Colonic mucosa (tissue), 4 donors: ENCODE measurements around the gene PRTFDC1. TPM values are rescaled to one million over a fixed set of nuclear protein-coding genes. Genes with fewer than 3 reads are reported as not detected.

Experiments
- DNase-seq: peaks from one replicate; pipeline ENCODE4 v3.0.0-alpha.2; 2020
- H3K27ac ChIP-seq: fragments of 200-600 bp; one replicate; pipeline ENCODE4 v1.8.0; 2021
- H3K27me3 ChIP-seq: fragments of 200-600 bp; one replicate; pipeline ENCODE4 v1.8.0; 2021
- H3K36me3 ChIP-seq: fragments of 200-600 bp; one replicate; pipeline ENCODE4 v1.8.0; 2021
- H3K4me1 ChIP-seq: fragments of 200-600 bp; one replicate; pipeline ENCODE4 v1.8.0; 2021; ENCODE audit warnings: mild to moderate bottlenecking
- H3K4me3 ChIP-seq: fragments of 200-600 bp; one replicate; pipeline ENCODE4 v1.8.0; 2021
- H3K9ac ChIP-seq, 2 donors: one replicate each; pipeline ENCODE4 v1.7.0; 2013; ENCODE audit warnings: control low read depth in 2 of 2, low read depth in 2 of 2, low read length in 2 of 2
- H3K9me3 ChIP-seq: fragments of 200-600 bp; one replicate; pipeline ENCODE4 v1.8.0; 2021
- intact Hi-C: fragments of 100-400 bp; cut with DNase I; formaldehyde crosslinking; loops from one replicate; pipeline ENCODE4 v1.14.1; 2022
- total RNA-seq, 2 donors: library from RNA; stranded (reverse); fragmentation: NEBNext Ultra II Directional in 1 of 2; extraction: Animal tissue kit (Norgen Biotek cat#: 25700) in 1 of 2; gene quantifications; one replicate each; pipeline ENCODE4 v1.2.1, GENCODE V29; 2021
- TF ChIP-seq, protein P1 (sequence below): fragments of 200-600 bp; IDR thresholded peaks from one replicate; pipeline ENCODE4 v1.8.0; 2022; ENCODE audit warnings: antibody characterized with exemption, mild to moderate bottlenecking
- donor health status: healthy.
- donor health status: DM: no; HTN: no; CAD: no.
- donor health status: DM: no; HTN: no; CAD: no.

PRTFDC1 gene
- total RNA-seq, 2 donors from 2014 or later: 8.1 to 16.0 TPM

DNA sequence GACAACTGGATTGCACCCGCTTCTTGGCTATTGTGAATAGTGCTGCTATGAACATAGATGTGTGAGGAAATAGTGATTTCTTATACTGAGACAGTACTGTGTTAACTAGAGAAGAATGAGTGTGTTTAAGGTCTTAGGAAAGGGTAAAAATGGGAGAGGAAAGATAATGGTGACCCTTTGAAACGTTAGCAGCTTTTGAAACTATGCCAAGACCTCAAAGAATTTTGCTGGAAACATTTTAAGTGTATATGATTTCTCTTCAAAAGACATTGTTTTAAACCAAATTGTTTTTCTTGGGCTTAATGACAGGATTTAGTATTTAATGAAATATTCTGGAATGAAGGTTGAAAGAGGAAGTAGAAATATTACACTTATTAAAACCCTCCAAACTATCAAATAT, 127.9 kb downstream of the PRTFDC1 start:
- Histone ChIP-seq H3K9ac (no peak overlapping the region), H3K36me3 (no peaks in the 10 kb centered on the region), H3K9me3 (no peaks in the 10 kb centered on the region), H3K27ac (no peak overlapping the region), H3K4me1 (no peaks in the 10 kb centered on the region), H3K27me3 (no peaks in the 10 kb centered on the region), H3K4me3 (no peak overlapping the region)
- DNase-seq: no peak
- TF ChIP-seq, protein P1, sequence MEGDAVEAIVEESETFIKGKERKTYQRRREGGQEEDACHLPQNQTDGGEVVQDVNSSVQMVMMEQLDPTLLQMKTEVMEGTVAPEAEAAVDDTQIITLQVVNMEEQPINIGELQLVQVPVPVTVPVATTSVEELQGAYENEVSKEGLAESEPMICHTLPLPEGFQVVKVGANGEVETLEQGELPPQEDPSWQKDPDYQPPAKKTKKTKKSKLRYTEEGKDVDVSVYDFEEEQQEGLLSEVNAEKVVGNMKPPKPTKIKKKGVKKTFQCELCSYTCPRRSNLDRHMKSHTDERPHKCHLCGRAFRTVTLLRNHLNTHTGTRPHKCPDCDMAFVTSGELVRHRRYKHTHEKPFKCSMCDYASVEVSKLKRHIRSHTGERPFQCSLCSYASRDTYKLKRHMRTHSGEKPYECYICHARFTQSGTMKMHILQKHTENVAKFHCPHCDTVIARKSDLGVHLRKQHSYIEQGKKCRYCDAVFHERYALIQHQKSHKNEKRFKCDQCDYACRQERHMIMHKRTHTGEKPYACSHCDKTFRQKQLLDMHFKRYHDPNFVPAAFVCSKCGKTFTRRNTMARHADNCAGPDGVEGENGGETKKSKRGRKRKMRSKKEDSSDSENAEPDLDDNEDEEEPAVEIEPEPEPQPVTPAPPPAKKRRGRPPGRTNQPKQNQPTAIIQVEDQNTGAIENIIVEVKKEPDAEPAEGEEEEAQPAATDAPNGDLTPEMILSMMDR: no peak
- intact Hi-C loops: no loop called here

DNA sequence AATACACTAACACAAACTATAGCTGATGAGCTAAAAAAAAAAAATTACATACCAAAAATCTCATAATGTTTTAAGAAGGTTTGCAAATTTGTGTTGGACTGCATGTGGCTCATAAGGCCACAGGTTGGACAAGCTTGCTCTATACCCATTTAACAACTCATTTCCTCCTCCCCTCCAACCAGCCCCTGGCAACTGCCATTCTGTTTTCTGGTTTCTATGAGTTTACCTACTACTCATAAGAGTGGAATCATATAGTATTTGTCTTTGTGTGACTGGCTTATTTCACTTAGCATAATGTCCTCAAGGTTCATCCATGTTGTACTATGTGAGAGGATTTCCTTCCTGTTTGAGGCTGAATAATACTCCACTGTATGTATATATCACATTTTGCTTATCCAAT, 128.3 kb downstream of the PRTFDC1 start:
- intact Hi-C loops: no loop called here
- H3K4me3 ChIP-seq: no peak overlapping the region
- H3K27ac ChIP-seq: no peak overlapping the region
- no peak overlapping the region for H3K9ac ChIP-seq
- H3K4me1 ChIP-seq: no peaks in the 10 kb centered on the region
- no peaks in the 10 kb centered on the region for H3K9me3 ChIP-seq
- no peak for DNase-seq
- H3K36me3 ChIP-seq: no peaks in the 10 kb centered on the region
- no peaks in the 10 kb centered on the region for H3K27me3 ChIP-seq
- TF ChIP-seq, protein P1: no peak

DNA sequence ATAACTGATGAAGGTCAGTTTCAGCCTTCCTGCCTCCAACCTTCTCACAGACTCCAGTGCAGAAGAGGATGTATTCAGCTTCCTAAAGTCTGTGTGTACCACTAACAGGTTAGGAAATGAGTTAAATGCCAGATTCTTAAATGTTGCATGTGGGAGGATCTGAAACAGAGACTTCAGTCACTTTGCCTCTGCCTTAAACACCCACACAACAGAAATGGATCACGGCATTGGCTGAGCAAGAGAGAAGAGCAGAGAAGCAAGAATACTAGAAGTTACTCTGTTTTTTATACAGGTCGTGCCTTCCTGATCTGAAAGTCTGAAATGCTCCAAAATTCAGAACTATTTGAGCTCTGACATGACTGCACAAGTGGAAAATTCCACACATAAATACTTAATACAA, 129.8 kb downstream of the PRTFDC1 start:
- Histone ChIP-seq H3K9me3 (no peaks in the 10 kb centered on the region), H3K36me3 (no peaks in the 10 kb centered on the region), H3K9ac (no peak overlapping the region), H3K4me3 (no peak overlapping the region), H3K27me3 (no peaks in the 10 kb centered on the region), H3K27ac (no peak overlapping the region), H3K4me1 (no peaks in the 10 kb centered on the region)
- no peak for DNase-seq
- intact Hi-C loops: no loop called here
- TF ChIP-seq, protein P1: no peak

DNA sequence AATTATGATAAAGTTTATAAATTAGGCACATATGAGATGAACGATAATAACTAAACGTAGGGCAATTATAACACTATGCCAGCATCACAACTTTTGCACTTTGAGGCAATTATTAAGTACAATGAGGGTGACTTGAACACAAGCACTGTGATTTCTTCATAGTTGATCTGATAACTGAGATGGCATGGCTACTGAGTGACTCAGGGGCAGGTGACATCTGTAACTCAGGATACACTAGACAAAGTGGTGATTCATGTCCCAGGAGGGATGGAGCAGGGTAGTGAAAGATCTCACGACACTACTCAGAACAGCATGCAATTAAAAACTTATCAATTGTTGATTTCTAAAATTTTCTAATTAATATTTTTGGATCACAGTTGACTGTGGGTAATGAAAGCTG, 130.4 kb downstream of the PRTFDC1 start:
- Histone ChIP-seq H3K4me3 (no peak overlapping the region), H3K4me1 (no peaks in the 10 kb centered on the region), H3K36me3 (no peaks in the 10 kb centered on the region), H3K27ac (no peak overlapping the region), H3K9me3 (no peaks in the 10 kb centered on the region), H3K27me3 (no peaks in the 10 kb centered on the region), H3K9ac (no peak overlapping the region)
- DNase-seq: no peak
- TF ChIP-seq, protein P1: no peak
- intact Hi-C loops: no loop called here

DNA sequence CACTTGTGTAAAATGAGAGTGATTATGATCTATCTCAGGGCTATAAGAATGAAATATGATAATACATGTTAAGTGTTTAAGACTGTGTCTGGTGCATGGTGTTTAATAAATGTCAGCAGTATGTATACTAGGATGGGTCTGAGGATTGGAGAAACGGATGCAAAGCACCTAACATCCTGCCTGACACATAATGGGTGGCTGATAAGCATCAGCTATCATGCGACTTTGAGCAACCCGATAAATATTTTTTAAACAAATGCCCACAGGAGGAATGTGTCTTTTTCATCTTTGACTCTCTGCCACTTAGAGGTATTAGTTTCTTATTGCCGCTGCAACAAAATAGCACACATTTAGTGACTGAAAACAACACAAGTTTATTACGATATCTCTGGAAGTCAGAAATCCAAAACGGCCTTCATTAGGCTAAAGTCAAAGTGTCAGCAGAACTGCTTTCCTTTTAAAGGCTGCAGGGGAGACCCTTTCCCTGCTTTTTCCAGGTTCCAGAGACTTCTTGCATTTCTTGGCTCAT, 135.5 kb downstream of the PRTFDC1 start:
- TF ChIP-seq, protein P1: no peak
- intact Hi-C loops: no loop called here
- Histone ChIP-seq H3K27me3 (no peaks in the 10 kb centered on the region), H3K9ac (no peak overlapping the region), H3K4me3 (no peak overlapping the region), H3K9me3 (no peaks in the 10 kb centered on the region), H3K36me3 (no peaks in the 10 kb centered on the region), H3K4me1 (no peaks in the 10 kb centered on the region), H3K27ac (no peak overlapping the region)
- DNase-seq: no peak
